GM12874 (cell line): ENCODE measurements around the gene CMIP.

Experiments used
- TF ChIP-seq, protein P1 (sequence below): IDR thresholded peaks from 2 replicates; pipeline ENCODE4 v1.5.1; 2011; ENCODE audit warnings: low read depth, mild to moderate bottlenecking, control low read depth, low read length, moderate library complexity; ENCODE audit not compliant: insufficient read depth

The CMIP gene

DNA sequence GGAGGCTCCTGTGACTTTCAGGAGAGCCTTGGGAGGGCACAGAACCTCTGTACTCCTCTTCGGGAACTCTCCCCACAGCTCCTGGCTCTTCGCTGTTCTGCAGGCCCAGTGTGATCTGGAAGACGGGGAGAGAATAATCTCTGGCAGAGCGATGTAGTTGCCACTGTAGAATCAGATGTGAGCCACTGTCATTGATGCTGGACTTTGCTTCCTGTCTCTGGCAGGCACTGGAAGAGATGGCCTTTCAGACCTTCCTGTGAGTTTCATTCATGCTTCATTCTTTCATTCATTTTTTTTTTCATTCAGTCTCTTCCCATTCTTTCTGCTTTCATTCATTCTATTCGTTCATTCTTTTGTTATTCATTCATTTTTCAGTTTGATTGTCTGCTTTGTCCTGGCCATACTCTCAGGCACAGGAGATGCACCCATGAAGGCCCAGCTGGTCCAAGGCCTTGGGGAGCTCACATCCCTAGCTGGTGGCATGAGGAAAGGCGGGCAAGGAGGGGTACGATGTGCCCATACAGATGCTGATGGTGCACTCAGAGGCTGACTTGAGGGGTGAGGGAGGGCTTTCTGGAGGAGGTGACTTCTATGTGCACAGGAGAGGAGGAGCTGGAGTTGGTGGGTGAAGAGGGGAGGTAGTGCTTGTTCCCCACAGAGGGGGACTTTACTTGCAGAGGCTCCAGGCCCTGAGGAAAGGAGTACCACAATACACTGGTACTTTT is 44.2 kb downstream of the CMIP start:
- TF ChIP-seq, protein P1, sequence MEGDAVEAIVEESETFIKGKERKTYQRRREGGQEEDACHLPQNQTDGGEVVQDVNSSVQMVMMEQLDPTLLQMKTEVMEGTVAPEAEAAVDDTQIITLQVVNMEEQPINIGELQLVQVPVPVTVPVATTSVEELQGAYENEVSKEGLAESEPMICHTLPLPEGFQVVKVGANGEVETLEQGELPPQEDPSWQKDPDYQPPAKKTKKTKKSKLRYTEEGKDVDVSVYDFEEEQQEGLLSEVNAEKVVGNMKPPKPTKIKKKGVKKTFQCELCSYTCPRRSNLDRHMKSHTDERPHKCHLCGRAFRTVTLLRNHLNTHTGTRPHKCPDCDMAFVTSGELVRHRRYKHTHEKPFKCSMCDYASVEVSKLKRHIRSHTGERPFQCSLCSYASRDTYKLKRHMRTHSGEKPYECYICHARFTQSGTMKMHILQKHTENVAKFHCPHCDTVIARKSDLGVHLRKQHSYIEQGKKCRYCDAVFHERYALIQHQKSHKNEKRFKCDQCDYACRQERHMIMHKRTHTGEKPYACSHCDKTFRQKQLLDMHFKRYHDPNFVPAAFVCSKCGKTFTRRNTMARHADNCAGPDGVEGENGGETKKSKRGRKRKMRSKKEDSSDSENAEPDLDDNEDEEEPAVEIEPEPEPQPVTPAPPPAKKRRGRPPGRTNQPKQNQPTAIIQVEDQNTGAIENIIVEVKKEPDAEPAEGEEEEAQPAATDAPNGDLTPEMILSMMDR, result no peak

DNA sequence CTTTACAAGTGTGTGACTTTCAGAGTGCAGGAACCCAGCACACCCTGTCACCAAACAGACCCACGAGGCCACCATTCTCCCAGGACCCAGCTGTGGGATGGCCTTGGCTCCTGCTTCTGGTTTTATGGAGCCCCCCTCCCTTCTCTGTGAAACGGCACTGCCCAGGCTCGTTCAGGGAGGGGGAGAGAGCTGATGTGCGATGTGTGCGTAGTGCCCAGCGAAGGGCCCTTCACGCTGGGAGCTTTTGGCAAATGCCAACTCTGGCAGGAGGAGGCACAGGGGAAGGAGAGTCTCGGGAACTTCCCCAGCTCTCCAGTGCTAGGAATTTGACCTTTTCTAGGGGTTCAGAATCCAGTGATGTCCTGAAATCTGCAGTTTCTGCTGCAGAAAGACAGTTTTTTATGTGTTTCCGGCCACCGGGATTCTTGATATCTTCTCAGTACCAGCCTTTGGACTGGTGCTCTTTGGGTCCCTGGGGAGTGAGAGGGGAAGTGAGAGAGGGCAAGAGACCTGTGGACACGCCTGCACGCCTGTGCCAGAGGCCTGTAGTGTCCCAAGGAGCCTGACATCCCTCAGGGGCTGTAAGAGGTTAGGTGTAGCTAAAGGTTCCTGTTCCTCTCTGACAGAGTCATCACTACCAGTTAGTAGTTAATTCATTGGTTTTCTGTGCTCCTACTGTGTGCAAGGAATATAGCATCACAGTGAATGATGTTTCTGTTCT is 45.1 kb downstream of the CMIP start:
- TF ChIP-seq, protein P1, result no peak

DNA sequence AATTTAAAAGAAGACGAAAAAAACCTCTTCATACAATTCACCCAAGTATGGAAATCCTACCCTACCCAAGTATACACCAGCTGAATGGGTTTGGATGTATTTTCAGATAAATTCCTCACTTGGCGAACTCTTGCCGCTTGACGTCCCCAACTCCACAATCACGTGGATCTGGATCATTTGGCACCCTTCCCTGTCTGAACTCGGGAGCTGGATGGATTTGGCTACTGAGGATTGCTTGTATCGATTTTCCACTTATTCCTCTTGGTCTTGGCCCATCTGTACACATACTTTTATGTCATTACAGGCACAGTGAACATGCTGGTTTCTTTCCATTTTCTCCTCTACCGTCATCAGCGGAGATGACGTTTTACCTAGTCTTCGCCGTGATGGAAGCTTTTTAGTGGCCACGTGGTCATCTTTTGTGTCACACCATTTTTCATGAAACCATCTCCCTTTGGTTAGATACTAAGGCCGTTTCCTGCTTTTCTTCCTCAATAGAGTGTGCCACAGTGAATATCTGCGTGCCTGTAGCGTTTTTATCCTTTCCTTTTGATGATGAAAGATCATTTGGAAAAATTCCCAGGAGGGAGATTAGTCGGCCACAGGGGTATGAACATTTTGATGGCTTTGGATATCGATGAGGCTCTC is 47.1 kb downstream of the CMIP start:
- TF ChIP-seq, protein P1, result no peak

DNA sequence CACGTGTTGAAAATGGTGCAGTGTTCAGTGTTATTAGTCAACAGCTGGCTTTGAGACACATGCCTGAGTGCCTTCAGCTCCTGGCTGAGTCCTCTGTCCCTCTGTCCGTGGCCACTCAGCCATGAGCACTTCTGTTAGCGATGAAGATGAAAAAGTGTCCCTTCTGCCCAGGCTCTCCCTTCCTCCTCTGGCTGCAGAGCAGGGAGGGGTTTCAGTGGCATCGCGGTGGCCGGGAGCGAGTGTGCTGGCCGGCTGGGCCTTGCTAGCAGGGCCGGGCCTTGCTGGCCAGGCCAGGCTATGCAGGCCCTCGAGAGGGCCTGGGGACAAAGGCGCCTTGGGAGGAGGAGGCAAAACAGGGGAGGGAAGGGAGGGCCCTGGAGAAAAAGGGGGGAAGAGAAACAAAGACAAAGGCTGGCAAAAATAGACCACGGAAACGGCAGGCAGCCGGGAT is 47.7 kb downstream of the CMIP start:
- TF ChIP-seq, protein P1, result no peak

DNA sequence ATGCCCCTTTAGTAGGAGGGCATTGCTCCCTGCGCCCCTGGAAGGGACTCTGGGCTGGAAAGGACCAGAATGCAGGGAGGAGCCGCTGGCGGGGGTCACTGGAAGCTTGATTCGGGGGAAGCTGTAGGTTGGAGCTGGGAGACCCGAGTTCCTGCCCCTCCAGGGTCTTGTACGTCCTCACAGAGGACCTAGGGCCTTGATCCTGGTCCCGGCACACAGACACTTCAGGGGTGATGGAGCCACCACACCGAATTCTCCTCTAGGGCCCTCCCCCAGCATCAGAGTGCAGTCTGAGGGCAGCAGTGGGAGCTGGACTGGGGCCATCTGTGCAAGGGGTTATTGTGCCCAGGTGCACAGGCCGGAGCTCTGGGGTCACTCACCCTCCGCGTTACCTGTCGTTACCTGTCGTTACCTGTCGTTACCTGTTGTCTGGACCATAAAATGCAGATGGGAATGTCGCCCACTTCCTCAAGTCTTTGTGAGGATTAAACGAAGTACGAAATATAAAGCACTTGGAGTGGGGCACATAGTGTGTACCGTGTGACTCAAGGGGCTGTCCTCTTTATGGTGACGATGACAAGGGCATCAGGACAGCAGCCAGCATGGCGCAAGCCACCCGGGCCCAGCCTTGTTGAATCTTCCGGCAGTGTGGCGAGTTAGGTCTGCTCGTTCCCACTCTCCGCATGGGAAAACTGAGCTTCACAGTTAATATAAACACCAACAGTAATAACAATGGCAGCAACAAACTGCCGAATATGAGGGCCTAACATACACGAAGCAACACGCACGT is 48.6 kb downstream of the CMIP start:
- TF ChIP-seq, protein P1, result no peak

- TF ChIP-seq, protein P1, result no peak
These were observed 49.3 kb downstream of the CMIP start for GRCh38 chr16:81493755-81494433.
